ENCODE results near the gene CASP10. TPM values are rescaled to one million over a fixed set of nuclear protein-coding genes. Genes with fewer than 3 reads are reported as not detected.

The CASP10 gene
- total and polyA plus RNA-seq, 2 of the 8 experiments (the other 6 are each of a cell fraction or from before 2014, with no cell fraction given): 2.3 to 4.0 TPM

DNA sequence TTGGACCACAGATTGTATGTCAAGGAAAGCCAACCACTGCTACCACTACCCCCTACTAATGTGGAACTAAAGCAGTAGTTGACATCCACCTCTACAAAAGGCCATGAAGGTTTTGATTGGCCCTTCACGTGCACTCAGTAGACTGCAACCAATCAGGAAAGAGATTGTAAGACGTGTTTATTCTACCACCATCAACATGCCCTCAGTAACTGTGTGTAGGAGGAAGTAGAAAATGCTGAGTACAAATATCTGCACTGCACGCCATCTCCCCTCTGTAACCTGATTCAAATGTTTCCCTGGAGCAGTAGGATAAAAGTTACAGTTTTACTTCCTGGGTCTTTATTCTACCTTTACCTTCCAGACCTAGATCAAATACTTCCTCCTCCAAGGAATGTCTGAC, 2.9 kb upstream of the CASP10 start:
- Histone ChIP-seq H4K8ac (ENCODE audit: extremely low read depth, insufficient read depth, low read length) (no peak overlapping the region), H3K9me3 (ENCODE audit: insufficient read depth in 2 of 2, low read depth in 1 of 2, low read length in 1 of 2) (peaks cover 14 to 19% of the 10 kb centered on the region in 2 experiments), H3K4me2 (ENCODE audit: insufficient read depth in 1 of 2, low read depth in 2 of 2, low read length in 2 of 2) (no peak overlapping the region), H3K36me3 (ENCODE audit: control insufficient read depth in 2 of 4, insufficient read depth in 4 of 4, low read length in 3 of 4) (no peaks in the 10 kb centered on the region), H4K91ac (replicated peaks; ENCODE audit: insufficient read length, low read length) (no peak overlapping the region), H2BK120ac (replicated peaks; ENCODE audit: low read depth, low read length) (no peak overlapping the region), H3K27me3 (replicated peaks in 1 of 4; ENCODE audit: control insufficient read depth in 3 of 4, extremely low read depth in 1 of 4, insufficient read depth in 3 of 4, low read length in 3 of 4) (no peaks in the 10 kb centered on the region), H2AFZ (ENCODE audit: low read length) (no peak overlapping the region), H2BK15ac (ENCODE audit: low read length) (no peak overlapping the region), H2AK5ac (ENCODE audit: low read depth, low read length) (no peak overlapping the region), H3K4me1 (replicated peaks in 1 of 4; ENCODE audit: control insufficient read depth in 3 of 4, insufficient read depth in 4 of 4, low read length in 3 of 4) (no peaks in the 10 kb centered on the region), H3K9ac (replicated peaks in 1 of 4; ENCODE audit: extremely low read depth in 1 of 4, low read depth in 3 of 4, low read length in 3 of 4) (no peak overlapping the region), H3K23me2 (ENCODE audit: low read depth, low read length) (no peaks in the 10 kb centered on the region), H2BK5ac (ENCODE audit: low read depth, low read length) (no peak overlapping the region), H3K4ac (replicated peaks; ENCODE audit: insufficient read length, low read depth, low read length) (no peak overlapping the region), H4K20me1 (replicated peaks in 1 of 2; ENCODE audit: control insufficient read depth in 1 of 2, insufficient read depth in 2 of 2, low read length in 2 of 2) (no peaks in the 10 kb centered on the region), H3K79me2 (ENCODE audit: control insufficient read depth in 1 of 2, insufficient read depth in 2 of 2, low read length in 2 of 2) (no peaks in the 10 kb centered on the region), H3K79me1 (ENCODE audit: low read depth, low read length) (no peaks in the 10 kb centered on the region), H3K4me3 (ENCODE audit: extremely low read depth in 1 of 4, insufficient read depth in 2 of 4, low read depth in 3 of 4, low read length in 4 of 4) (no peak overlapping the region), H3K18ac (ENCODE audit: extremely low read depth, low read length) (no peak overlapping the region), H3K14ac (ENCODE audit: insufficient read length) (no peak overlapping the region), H2BK20ac (ENCODE audit: low read length) (no peak overlapping the region), H3K56ac (replicated peaks; ENCODE audit: insufficient read length, low read depth, low read length) (no peak overlapping the region), H3K27ac (ENCODE audit: low read depth, low read length) (no peak overlapping the region), H3K23ac (ENCODE audit: insufficient read length) (no peak overlapping the region), H4K5ac (ENCODE audit: insufficient read length, low read depth, low read length) (no peak overlapping the region), H2BK12ac (ENCODE audit: low read depth, low read length) (no peak overlapping the region)
- ChIA-PET POLR2A (ENCODE audit: partially characterized antibody) (interaction anchor here (1.2 kb wide), 1 partner anchor 27 kb away, joined by 3 read pairs; no protein-coding TSS in a partner anchor), CTCF (ENCODE audit: partially characterized antibody) (interaction anchor here (1.2 to 5.1 kb wide), 4 partner anchors 53 to 279 kb away, joined by 3 to 49 read pairs (median 24); partner anchors contain the start of gene ORC2)
- FAIRE-seq: no peak
- TF ChIP-seq EGR1 (IDR thresholded peaks at IDR 0.05; ENCODE audit: borderline replicate concordance, low read depth, low read length) (no peak), TAF1 (IDR thresholded peaks at IDR 0.05; ENCODE audit: low read depth, low read length) (no peak), HDAC6 (IDR thresholded peaks at IDR 0.05; ENCODE audit: low read depth, low read length) (no peak), CHD2 (IDR thresholded peaks at IDR 0.05; ENCODE audit: low read length) (no peak), TEAD4 (IDR thresholded peaks at IDR 0.05; ENCODE audit: low read depth, low read length) (no peak), EZH2 (IDR thresholded peaks at IDR 0.05; ENCODE audit: low read depth, low read length, severe bottlenecking) (no peak), RFX5 (IDR thresholded peaks at IDR 0.05; ENCODE audit: borderline replicate concordance, low read depth, low read length) (no peak), BRCA1 (IDR thresholded peaks at IDR 0.05; ENCODE audit: low read depth, low read length) (no peak), POLR2AphosphoS5 (IDR thresholded peaks at IDR 0.05; ENCODE audit: low read depth, low read length) (no peak), CHD1 (IDR thresholded peaks at IDR 0.05; ENCODE audit: low read depth, low read length) (no peak), ASH2L (IDR thresholded peaks at IDR 0.05; ENCODE audit: low read length) (no peak), TBP (IDR thresholded peaks at IDR 0.05; ENCODE audit: low read depth, low read length) (no peak)
- TF ChIP-seq, protein P1, sequence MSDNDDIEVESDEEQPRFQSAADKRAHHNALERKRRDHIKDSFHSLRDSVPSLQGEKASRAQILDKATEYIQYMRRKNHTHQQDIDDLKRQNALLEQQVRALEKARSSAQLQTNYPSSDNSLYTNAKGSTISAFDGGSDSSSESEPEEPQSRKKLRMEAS (IDR thresholded peaks at IDR 0.05): no peak
- TF ChIP-seq, protein P2, sequence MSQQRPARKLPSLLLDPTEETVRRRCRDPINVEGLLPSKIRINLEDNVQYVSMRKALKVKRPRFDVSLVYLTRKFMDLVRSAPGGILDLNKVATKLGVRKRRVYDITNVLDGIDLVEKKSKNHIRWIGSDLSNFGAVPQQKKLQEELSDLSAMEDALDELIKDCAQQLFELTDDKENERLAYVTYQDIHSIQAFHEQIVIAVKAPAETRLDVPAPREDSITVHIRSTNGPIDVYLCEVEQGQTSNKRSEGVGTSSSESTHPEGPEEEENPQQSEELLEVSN (IDR thresholded peaks at IDR 0.05): no peak
- 89% methylated on average over 3 of the region's 3 CpGs; no CpG with 5 or more reads in 1 of the 2 experiments for WGBS, 2 experiments (ENCODE audit: extremely low coverage in 1 of 2, insufficient coverage in 1 of 2, insufficient read length in 1 of 2, insufficient replicate concordance in 2 of 2, low coverage in 1 of 2, low lambda C conversion rate in 2 of 2, missing lambda C conversion rate in 1 of 2)
- DNase-seq (ENCODE audit: low read depth in 1 of 2, low spot score in 2 of 2): no peak

Measured in H1 (cell line).